HepG2 (cell line): ENCODE results near the gene TAS1R3. TPM values are rescaled to one million over a fixed set of nuclear protein-coding genes. Genes with fewer than 3 reads are reported as not detected.

Experiments
- GLMP ChIP-seq: sonication (generic); formaldehyde crosslinking; IDR thresholded peaks from 2 replicates; pipeline ENCODE4 v1.9.0; 2021; ENCODE audit warnings: missing genetic modification reagents, mild to moderate bottlenecking, borderline replicate concordance
- HMGA1 ChIP-seq: sonication (generic); formaldehyde crosslinking; conservative IDR thresholded peaks from 2 replicates; pipeline ENCODE4 v1.4.0; 2020; ENCODE audit warnings: missing genetic modification reagents
- MEF2D ChIP-seq: sonication (generic); formaldehyde crosslinking; IDR thresholded peaks from 2 replicates; pipeline ENCODE4 v1.5.1; 2020; ENCODE audit warnings: mild to moderate bottlenecking, missing genetic modification reagents
- MZF1 ChIP-seq: sonication (generic); formaldehyde crosslinking; IDR thresholded peaks from 2 replicates; pipeline ENCODE4 v1.8.1; 2023; ENCODE audit warnings: mild to moderate bottlenecking, missing genetic modification reagents, borderline replicate concordance
- SAP130 ChIP-seq: IDR thresholded peaks from 2 replicates; pipeline ENCODE4 v1.6.1; 2016; ENCODE audit warnings: low read depth
- SIX4 ChIP-seq: sonication (generic); formaldehyde crosslinking; IDR thresholded peaks from 2 replicates; pipeline ENCODE4 v1.4.0; 2020; ENCODE audit warnings: missing genetic modification reagents
- THYN1 ChIP-seq: sonication (generic); formaldehyde crosslinking; IDR thresholded peaks from 2 replicates; pipeline ENCODE4 v1.8.1; 2023; ENCODE audit warnings: low read depth, mild to moderate bottlenecking, moderate library complexity, missing genetic modification reagents, borderline replicate concordance
- ZBTB40 ChIP-seq, 2 experiments: fragments of 450-650 bp in 1 of 2; sonication (generic) in 1 of 2; formaldehyde crosslinking in 1 of 2; IDR thresholded peaks; 2 replicates each; pipeline versions ENCODE4 v1.6.1 to v1.8.0; 2016 to 2022; ENCODE audit warnings: antibody characterized with exemption in 1 of 2, mild to moderate bottlenecking in 1 of 2, missing genetic modification reagents in 1 of 2
- ZC3H13 ChIP-seq: sonication (generic); formaldehyde crosslinking; IDR thresholded peaks from 2 replicates; pipeline ENCODE4 v1.8.1; 2023; ENCODE audit warnings: mild to moderate bottlenecking, missing genetic modification reagents, moderate library complexity
- ZUFSP ChIP-seq: sonication (generic); formaldehyde crosslinking; IDR thresholded peaks from 2 replicates; pipeline ENCODE4 v1.9.0; 2021; ENCODE audit warnings: missing genetic modification reagents, mild to moderate bottlenecking, borderline replicate concordance
- ZXDC ChIP-seq: sonication (generic); formaldehyde crosslinking; IDR thresholded peaks from 2 replicates; pipeline ENCODE4 v1.5.0; 2020; ENCODE audit warnings: mild to moderate bottlenecking, missing genetic modification reagents
- polyA plus RNA-seq, 8 experiments: library from polyadenylated mRNA; depleted of rRNA in 3 of 8; stranded (reverse) in 7 of 8; unstranded in 1 of 8; fragments of >200 nt; fragmentation: Illumina TruSeq in 4 of 8; extraction: Trizol in 4 of 8; gene quantifications; 2 replicates each; pipeline versions ENCODE4 v1.2.1 to v1.2.3, GENCODE V29; 2011 to 2016; ENCODE audit warnings: low read depth in 4 of 8, missing spikeins in 1 of 8, mixed read lengths in 1 of 8; ENCODE audit not compliant: insufficient read depth in 1 of 8
- total RNA-seq, 5 experiments: library from RNA; depleted of rRNA; stranded (reverse); fragments of >200 nt; fragmentation: Illumina TruSeq; extraction: Trizol; gene quantifications; 2 replicates each; pipeline ENCODE4 v1.2.3, GENCODE V29; 2016; ENCODE audit warnings: low read depth in 1 of 5

The TAS1R3 gene
- total and polyA plus RNA-seq, 2 of the 13 experiments (the other 11 are each of a cell fraction or from before 2014, with no cell fraction given), result 0.13 to 0.15 TPM

GRCh38 chr1:1347663-1348419, 16.8 kb downstream of the TAS1R3 start (continued):
- TF ChIP-seq ZBTB40 (IDR thresholded peaks at IDR 0.05) (no peak), ZBTB40 (CRISPR knock-in tag; IDR thresholded peaks at IDR 0.05) (peak; percentile 74; the same call in 1 of the 2 replicates), GLMP (no peak), SIX4 (CRISPR knock-in tag) (peak; percentile 73; the same call in 1 of the 2 replicates), HMGA1 (CRISPR knock-in tag) (no peak), MZF1 (CRISPR knock-in tag) (no peak), ZUFSP (CRISPR knock-in tag) (no peak), SAP130 (peak; percentile 87), THYN1 (CRISPR knock-in tag) (no peak), MEF2D (CRISPR knock-in tag) (no peak), ZC3H13 (CRISPR knock-in tag) (no peak), ZXDC (no peak)
